Stomach (tissue), 4 donors: ENCODE measurements around the gene TRIM37.
"Not testable (repeated sequence)": the region's sequence is repeated elsewhere in the genome, so short reads cannot be mapped to it uniquely, and the experiment has no call there.

ENCODE experiments used
- EP300 ChIP-seq: sonication (generic); formaldehyde crosslinking; IDR thresholded peaks from one replicate; pipeline ENCODE4 v1.6.1; 2017; ENCODE audit warnings: antibody characterized with exemption
- TF ChIP-seq, protein P1 (sequence below), 7 experiments: fragments of 450-650 bp in 4 of 7; fragments of 200-600 bp in 3 of 7; sonication (generic) in 3 of 7; IDR thresholded peaks; one replicate each; pipeline ENCODE4 v1.5.1; 2016 to 2019; ENCODE audit warnings: antibody characterized with exemption in 7 of 7, control low read depth in 2 of 7, mild to moderate bottlenecking in 1 of 7

DNA sequence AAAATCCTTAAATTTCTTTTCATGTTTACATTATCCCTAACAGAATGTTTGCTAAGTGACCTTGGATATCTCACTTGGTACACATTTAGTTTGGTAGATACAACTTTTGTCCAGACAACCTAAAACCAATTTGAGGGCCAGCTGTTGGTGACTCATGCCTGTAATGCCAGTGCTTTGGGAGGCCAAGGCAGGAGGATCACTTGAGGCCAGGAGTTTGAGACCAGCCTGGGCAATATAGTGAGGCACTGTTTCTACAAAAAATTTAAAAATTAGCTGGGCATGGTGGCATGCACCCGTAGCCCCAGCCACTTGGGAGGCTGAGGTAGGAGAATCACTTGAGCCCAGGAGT is 149.0 kb downstream of the TRIM37 start:
- TF ChIP-seq, protein P1, sequence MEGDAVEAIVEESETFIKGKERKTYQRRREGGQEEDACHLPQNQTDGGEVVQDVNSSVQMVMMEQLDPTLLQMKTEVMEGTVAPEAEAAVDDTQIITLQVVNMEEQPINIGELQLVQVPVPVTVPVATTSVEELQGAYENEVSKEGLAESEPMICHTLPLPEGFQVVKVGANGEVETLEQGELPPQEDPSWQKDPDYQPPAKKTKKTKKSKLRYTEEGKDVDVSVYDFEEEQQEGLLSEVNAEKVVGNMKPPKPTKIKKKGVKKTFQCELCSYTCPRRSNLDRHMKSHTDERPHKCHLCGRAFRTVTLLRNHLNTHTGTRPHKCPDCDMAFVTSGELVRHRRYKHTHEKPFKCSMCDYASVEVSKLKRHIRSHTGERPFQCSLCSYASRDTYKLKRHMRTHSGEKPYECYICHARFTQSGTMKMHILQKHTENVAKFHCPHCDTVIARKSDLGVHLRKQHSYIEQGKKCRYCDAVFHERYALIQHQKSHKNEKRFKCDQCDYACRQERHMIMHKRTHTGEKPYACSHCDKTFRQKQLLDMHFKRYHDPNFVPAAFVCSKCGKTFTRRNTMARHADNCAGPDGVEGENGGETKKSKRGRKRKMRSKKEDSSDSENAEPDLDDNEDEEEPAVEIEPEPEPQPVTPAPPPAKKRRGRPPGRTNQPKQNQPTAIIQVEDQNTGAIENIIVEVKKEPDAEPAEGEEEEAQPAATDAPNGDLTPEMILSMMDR (IDR thresholded peaks at IDR 0.05): not testable (repeated sequence)
- not testable (repeated sequence) for TF ChIP-seq EP300
